Measurements from ENCODE around the gene ANTXR2.

Gene ANTXR2

GRCh38 chr4:79854856-79855502 is 218.1 kb downstream of the ANTXR2 start:
- no peak for DNase-seq

GRCh38 chr4:79852305-79852730 is 220.7 kb downstream of the ANTXR2 start:
- DNase-seq = no peak

- no peak for DNase-seq
Measured at GRCh38 chr4:79851625-79852304, 221.3 kb downstream of the ANTXR2 start.

Measured in stimulated activated naive CD4-positive, alpha-beta T cell (primary cell).